HG03066 (cell line): ENCODE results near the gene SLMAP.

Source experiments
- ATAC-seq: cut with Tn5 transposase; IDR thresholded peaks from one replicate; pipeline ENCODE4 v1.9.1; 2021; ENCODE audit warnings: low read depth; ENCODE audit not compliant: unreplicated experiment

The SLMAP gene

DNA sequence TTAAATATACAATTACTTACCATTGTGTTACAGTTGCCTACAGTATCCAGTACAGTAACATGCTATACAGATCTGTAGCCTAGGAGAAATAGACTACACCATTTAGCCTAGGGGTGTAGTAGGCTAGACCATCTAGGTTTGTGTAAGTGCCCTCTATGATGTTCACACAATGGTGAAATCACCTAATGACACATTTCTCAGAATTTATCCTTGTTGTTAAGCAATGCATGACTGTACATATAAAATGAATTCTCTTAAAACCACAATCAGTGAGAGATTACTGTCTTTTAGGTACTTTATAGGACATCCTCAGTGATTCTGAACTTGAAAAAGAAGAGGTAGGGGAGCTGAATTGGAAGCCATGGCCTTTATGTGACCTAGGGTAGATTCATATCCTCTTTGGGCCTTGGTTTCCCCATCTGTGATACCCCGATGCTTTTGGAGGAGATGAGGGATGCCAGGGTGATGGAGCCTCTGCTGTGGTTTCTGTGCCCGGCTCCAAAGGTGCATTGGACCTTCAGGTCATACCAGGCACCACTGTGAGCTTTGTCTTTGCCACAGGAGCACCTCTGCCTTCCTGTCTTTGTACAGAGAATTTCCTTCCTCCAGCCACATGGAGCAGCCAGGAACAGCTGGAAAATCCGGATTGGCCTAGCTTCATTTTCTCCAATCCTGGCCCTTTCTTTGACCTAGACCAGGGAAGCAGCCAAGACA is 200.2 kb downstream of the SLMAP start:
- no peak for ATAC-seq

DNA sequence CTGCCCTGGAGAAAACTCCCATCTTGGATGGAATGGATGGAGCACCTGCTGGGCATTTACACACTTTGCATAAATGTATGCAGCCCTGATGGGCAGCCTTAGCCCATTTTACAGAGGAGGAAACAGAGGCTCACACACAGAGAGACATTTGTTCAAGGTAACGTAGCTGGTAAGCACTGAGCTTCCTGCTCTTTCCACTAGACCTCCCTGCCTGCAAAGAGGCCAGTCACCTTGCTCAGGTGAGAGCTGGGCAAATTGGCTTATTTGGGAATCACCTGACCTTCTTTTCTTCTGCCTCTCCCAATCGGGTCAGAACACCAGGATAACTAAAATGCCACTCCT is 200.7 kb downstream of the SLMAP start:
- ATAC-seq, result no peak

DNA sequence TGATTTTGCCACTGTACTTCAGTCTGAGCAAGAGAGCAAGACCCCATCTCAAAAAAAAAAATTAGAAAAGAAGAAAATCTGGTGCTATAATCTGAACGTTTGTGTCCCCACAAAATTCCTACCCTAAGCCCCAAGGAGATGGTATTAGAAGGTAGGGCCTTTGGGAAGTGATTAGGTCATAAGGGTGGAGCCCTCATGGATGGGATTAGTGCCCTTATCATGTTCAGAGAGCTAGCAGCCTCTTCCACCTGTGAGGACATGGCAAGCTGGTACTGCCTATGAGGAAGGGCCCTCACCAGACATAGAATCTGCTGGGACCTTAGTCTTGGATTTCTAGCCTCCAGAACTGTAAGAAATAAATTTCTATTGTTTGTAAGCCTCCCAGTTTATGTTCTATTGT is 201.7 kb downstream of the SLMAP start:
- ATAC-seq, result no peak

DNA sequence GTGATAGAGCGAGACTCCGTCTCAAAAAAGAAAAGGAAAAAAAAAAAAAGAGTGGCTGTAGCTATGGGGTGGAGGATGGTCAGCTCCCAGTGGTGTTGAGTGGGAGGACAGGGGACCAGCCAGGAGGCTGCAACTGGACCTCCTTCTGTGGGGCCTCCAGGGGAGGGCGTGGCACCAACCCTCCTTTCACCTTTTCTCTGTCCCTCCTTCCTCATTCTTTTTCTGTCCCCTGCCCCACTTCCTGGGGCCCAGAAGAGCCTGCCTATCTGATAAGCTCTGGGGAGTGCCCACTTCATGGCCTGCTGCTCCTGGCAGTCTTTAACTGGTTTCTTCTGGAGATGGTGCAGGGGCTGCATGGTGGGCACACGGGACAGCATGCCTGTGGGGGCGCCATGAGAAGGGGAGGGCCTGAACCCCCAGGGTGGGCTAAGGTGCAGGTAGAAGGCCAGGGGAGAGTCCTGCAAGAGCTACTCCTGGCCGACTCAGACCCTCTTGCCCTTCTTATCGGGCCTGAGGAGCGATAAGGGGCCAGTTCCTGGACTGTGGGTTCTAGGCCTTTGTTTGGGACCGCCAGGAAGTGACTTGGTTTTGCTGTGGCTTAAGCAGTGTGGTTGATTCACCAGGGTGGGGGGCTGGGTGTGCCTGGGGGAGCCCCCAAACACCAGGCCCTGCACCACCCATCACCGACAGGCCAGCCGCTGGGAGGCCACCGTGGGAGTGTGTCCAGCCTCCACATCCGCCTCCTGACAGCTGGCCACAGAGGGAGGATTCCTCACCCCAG is 202.7 kb downstream of the SLMAP start:
- peak; percentile 39 for ATAC-seq

DNA sequence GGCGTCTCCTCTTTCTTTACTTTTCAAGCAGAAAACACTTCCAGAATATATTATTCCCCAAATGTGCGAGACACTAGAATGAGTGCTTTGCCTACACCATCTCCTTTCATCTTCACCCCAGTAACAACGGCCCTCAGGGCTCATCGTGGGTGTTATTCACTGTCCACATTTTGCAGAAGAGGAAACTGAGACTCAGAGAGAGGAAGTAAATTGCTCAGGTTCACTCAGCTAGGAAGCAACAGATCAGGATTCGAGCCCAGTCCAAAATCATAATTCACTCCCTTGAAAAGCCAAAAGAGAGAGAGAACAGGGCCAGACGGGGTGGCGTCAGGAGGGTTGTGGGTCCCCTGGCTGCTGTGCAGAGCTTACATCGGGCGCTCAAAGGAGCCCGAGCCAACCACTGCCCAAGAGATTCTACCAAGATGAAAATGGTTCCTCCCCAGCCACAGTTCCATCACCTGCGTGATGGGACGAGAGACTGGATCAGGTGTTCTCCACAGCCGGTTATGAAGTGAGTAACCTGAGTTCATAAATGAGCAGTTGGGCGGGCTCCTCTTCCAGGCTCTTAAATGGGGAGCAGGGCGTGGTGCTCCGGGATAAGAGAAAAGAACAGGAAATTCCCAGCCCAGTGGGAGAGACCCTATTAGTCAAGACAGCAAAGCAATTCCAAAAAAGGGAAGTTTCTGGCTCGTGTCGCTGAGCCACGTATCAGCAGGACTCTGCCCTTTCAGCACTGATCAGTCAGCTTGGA is 203.5 kb downstream of the SLMAP start:
- ATAC-seq, result peak; percentile 42

DNA sequence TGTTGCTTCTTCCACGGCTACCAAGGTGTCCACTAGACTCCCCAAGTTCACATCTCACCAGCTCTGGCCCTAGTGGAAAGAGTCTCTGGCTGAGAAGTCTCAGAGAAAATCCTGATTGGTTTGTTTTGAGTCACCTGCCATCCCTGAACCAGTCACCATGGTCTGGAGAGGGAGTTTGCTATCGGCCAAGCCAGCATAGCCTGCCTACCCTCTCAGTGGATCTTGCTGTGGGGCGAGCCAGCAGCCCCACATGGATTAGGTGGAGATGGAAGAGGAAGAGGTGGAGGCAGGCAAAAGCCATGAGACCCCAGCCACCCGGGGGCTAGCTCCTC is 204.0 kb downstream of the SLMAP start:
- ATAC-seq, result no peak

DNA sequence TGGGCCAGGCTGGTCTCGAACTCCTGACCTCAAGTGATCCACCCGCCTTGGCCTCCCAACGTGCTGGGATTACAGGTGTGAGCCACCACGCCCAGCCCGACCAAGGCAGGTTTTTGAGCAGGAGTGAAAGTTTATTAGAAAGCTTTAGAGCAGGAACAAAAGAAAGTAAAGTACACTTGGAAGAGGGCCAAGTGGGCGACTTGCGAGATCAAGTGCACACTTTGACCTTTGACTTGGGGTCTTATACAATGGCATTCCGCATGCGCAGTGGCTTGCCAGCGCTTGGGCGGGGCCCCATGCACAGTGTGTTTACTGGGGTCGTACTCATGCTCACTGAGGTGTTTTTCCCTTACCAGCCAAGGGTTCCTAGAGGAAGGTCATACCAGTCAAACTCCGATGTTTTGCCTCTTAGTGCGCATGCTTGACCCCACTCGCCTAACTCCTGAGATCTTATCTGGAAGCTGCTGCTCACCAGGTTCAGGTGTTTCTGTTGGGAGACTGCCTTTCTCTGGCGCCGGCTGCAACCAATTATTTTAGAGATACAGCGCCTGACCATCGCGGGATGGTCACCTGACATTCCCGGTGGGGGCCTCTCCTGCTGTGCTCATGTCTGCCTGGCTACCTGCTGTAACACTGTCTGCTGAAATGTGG is 205.2 kb downstream of the SLMAP start:
- ATAC-seq, result no peak

DNA sequence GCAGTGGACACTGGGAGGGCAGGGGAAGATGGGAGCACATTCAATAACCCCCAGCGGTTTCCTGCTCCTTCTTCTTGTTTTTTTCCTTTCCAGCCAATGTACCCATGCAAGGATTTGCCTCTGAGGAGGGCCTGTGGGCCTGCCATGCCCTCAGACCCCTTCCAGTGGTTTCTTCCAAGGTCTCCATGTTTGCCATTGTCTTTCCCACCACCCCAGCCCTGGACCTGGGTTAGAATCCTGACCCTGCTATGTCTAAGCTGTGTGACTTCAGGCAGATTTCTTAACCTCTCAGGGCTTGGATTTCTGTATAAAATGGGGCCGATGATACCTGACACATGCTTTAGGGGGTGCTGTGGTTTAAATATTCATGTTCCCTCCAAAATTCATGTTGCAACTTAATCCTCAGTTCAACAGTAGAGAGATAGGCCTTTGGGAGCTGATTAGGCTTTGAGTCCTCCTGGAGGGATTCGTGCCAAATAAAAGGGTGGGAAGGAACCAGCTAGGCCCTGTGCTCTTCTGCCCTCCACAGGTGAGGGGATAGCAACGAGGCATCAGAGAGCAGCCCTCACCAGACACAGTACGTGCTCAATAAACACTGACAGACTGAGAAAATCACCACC is 205.8 kb downstream of the SLMAP start:
- ATAC-seq, result no peak

DNA sequence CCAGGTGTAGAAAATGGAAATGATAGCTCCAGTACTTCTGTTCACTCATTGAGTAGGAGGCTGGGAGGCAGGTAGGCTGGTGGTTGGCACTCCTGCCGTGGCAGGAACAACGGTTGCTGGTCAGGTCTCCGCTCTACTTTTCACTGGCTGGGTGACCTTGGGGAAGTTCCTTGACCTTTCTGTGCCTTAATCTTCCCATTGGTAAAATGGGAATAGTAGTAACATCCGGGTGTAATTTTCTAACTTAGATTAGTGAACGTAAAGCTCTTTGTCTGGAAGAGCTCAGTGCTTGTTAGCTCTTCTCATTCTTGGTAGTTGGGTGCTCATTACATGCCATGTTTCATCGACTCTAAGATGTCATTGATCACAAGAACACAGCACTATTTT is 206.3 kb downstream of the SLMAP start:
- no peak for ATAC-seq

DNA sequence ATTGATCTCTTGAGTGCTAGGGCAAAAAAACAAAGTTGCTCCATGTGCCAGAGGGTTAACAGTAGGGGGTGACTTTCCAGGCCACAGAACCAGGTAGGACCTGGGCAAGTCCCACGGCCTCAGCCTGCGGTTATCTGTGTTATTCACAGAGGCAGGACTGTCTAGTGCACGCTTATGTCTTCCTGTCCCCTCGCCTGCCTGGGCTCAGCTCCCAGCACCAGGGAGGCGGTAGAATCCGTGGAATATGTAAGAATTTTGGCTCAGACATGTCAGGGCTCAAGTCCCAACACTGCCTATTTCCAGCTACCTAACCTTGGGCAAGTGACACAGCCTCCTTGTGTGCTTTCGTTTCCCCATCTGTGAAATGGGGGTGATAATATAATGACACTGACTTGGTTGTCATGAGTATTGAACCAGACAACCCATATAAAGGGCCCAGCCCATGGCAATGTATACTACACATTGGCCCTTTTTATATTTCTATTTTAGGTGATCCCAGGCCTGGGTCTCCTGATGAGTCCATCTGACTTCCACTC is 207.8 kb downstream of the SLMAP start:
- no peak for ATAC-seq

DNA sequence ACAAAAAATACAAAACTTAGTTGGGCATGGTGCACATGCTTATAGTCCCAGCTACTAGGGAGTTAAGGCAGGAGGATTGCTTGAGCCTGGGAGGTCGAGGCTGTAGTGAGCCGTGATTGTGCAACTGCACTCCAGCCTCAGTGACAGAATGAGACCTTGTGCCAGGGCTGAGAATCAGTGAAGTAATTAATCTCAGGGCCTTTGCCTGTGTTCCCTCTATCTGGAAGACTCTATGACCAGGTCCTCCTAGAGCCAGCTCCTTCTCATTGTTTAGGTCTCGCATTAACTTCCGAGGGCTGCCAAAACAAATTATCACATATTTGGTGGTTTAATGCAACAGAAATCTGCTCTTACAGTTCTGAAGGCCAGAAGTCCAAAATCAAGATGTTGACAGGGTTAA is 210.7 kb downstream of the SLMAP start:
- no peak for ATAC-seq

DNA sequence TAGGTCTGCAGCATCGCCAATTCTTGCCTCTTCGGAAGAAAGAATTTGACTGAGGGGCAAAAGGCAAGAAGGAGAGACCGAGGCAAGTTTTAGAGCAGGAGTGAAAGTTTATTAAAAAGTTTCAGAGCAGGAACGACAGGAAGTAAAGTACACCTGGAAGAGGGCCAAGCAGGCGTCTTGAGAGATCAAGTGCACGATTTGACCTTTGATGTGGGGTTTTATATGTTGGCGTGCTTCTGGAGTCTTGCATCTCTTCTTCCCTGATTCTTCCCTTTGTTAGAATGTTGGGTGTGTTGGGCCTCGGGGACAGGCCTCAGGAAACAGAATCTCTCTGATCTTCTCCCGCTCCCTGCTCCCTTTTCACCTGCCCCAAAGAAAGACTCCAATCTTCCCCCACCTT is 211.5 kb downstream of the SLMAP start:
- ATAC-seq, result no peak

DNA sequence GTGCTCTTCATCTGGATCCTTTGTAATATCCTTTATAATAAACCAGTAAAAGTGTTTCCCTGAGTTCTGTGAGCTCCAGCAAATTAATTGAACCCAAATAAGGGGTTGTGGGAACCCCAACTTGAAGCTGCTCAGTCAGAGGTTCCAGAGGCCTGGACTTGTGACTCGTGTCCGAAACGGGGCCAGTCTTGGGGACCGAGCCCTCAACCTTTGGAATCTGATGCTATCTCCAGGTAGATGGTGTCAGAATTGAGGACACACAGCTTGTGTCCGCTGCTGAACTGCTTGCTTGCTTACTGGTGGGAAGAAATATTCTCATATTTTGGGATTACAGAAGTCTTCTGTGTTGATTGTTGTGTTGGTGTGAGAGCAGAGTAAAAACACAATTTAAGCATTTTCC is 212.4 kb downstream of the SLMAP start:
- ATAC-seq, result no peak

DNA sequence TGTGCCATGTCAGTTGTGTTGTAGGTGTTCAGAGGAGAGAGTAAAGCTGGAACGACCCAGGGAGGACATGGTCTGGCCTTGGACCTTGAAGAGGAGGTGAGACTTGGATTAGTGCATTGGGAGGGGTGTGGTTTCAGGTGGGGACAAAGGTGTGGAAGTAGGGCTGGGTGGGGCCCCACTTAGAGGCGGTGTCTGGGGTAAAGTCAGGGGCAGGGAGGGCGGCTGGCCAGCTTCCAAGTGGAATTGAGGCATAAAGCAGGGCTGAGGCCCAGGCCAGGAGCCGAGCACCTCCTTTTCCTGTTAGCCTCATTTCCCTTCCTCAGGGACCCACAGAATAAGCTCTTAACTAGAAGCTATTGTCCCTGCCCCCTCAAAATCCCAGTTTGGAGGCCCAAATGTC is 215.9 kb downstream of the SLMAP start:
- no peak for ATAC-seq

DNA sequence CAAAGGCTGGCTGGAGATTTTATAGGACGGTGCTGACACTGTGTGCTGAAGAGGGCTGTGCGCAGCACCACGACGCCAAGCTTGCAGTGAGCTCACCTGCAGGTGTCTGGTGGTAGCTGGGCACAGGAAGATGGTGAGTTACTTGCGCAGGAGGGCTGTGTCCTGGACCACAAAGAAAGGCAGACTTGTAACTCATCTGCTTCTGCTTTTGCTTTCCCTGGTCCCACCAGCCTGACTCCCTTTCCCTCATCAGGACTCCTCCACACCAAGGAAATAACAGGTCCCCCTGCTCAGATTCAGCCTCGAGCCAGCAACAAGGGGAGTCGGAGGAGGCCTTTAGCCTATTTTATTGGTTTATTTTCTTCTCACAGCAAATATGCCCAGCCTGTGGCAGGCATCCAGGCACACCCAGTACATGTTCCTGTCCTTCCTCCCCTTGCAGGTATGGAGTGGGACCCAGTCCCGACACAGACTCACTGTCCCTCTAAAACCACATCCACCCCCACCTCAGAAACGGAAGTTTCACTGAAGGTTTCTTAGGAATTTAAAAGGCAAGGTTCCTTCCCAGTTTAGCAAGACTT is 216.5 kb downstream of the SLMAP start:
- no peak for ATAC-seq

DNA sequence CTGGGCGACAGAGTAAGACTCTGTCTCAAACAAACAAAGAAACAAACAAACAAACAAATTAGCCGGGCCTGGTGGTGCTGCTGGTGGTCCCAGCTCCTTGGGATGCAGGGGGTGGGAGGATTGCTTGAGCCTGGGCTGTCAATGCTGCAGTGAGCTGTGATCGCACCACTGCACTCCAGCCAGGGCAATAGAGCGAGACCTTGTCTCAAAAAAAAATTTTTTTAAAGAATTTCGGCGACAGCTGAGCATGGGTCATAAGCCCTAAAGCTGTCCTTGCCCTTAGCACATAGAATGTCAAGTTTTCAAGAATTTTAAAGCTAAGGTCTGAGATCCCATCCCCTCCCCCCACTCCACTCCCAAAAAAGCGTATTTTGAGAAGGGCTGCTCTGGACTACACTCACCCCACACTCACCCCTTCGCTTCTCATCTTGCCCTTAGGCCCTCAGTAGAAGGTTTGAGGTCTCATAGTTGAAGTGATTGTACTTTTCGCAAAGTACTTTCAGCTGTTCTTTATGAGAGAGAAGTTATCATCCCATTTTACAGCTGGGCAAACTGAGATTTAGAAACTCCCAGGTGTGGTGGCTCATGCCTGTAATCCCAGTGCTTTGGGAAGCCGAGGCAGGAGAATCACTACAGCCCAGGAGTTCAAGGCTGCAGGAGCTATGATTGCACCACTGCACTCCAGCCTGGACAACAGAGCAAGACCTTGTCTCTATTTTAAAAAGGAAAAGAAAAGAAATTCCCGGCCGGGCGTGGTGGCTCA is 217.8 kb downstream of the SLMAP start:
- ATAC-seq, result no peak

DNA sequence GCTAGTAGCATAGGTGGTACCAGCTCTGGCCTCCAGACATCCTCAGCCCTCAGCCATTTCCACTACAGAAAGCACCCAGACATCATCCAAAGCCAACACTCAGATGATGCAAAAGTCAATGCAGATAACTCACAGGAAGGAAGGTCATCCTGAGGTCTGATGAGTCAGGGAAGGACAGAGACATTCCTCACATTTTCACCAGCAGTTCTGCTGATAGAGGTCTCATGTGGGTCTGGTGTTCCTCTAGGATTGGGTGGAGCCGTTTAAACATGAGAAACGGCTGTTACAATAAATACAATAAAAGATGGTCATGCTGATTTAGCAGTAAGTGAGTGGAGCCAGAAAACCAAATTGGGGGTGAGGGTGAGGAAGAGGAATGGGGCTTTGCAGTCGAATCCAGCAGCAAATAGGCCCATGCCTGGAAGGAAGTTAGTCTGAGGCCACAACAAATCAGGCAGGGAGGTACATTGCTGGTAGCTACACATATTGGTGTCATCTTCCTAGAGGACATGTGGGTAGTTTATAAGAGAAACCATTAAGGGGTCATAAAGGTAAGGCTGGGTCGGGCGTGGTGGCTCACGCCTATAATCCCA is 218.8 kb downstream of the SLMAP start:
- no peak for ATAC-seq

DNA sequence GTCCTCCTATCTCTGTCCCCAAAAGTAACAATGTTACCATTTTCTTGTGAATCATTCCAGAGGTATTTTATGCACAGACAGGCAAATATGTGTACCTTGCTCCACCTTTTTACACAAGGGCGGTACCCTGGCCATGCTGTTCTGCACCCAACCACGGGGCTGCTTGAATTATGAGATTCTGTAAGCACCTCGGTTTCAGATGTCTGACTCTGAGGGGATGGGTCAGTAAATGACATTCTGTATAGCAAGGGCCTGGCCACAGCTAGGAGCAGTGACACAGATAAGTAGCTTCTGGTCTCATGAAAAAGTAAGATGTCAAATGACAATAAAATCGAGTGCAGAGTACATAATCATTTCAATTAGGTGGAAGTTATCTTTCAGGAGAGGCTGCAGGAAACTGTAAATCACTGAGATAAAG is 221.7 kb downstream of the SLMAP start:
- no peak for ATAC-seq

DNA sequence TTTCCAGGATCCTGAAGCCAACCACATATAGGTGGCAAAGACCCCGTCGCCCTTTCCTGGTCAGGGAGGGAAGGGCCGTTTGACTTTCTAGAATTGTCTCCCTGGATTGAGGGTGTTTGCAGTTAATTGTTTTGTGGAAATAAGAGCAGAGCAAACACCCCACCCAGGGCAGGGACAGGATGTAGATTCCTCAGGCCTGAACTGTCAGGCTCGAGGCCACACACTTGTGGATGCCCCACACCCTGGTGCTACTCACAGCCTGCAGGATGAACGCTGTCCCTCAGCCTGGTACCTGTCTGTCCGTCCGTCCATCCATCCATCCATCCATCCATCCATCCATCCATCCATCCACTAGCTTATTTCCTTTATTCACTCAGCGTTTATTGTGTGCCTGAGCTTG is 222.2 kb downstream of the SLMAP start:
- ATAC-seq, result no peak
